GM12878 (cell line): Measurements from ENCODE around the gene TMEM150B. TPM values are rescaled to one million over a fixed set of nuclear protein-coding genes. Genes with fewer than 3 reads are reported as not detected.

Source experiments
- CBFB ChIP-seq: IDR thresholded peaks from 2 replicates; pipeline ENCODE4 v1.6.1; 2016; ENCODE audit warnings: antibody characterized with exemption, low read depth
- CBX3 ChIP-seq: fragments of 200-600 bp; sonication (generic); IDR thresholded peaks from 2 replicates; pipeline ENCODE4 v1.6.1; 2016; ENCODE audit warnings: low read depth, borderline replicate concordance
- ELK1 ChIP-seq: IDR thresholded peaks from 2 replicates; pipeline ENCODE4 v1.6.1; 2012; ENCODE audit warnings: low read depth, low read length, improper control_type of control experiment
- EZH2 ChIP-seq: IDR thresholded peaks from 2 replicates; pipeline ENCODE4 v1.6.1; 2012; ENCODE audit warnings: low read depth, mild to moderate bottlenecking, control low read depth, inconsistent platforms, low read length, borderline replicate concordance; ENCODE audit not compliant: control insufficient read depth
- FOS ChIP-seq: IDR thresholded peaks from 3 replicates; pipeline ENCODE4 v1.6.1; 2011; ENCODE audit warnings: borderline replicate concordance; ENCODE audit not compliant: insufficient read length; ENCODE audit errors: extremely low read depth
- FOXK2 ChIP-seq: fragments of 450-650 bp; IDR thresholded peaks from 2 replicates; pipeline ENCODE4 v1.6.1; 2017; ENCODE audit warnings: mild to moderate bottlenecking, moderate library complexity
- GABPA ChIP-seq: IDR thresholded peaks from 2 replicates; pipeline ENCODE4 v1.6.1; 2014; ENCODE audit warnings: antibody characterized with exemption, low read depth, mild to moderate bottlenecking, inconsistent platforms
- HCFC1 ChIP-seq: fragments of 150-350 bp; IDR thresholded peaks from 2 replicates; pipeline ENCODE4 v1.6.1; 2014; ENCODE audit warnings: low read length
- IRF4 ChIP-seq: IDR thresholded peaks from 2 replicates; pipeline ENCODE4 v1.6.1; 2011; ENCODE audit warnings: low read depth, low read length
- KDM1A ChIP-seq: fragments of 200-600 bp; sonication (generic); IDR thresholded peaks from 2 replicates; pipeline ENCODE4 v1.6.1; 2016; ENCODE audit warnings: borderline replicate concordance
- MAX ChIP-seq: IDR thresholded peaks from 2 replicates; pipeline ENCODE4 v1.6.1; 2012; ENCODE audit warnings: low read depth, low read length, improper control_type of control experiment
- MEF2A ChIP-seq: IDR thresholded peaks from 2 replicates; pipeline ENCODE4 v1.6.1; 2011; ENCODE audit warnings: low read depth, mild to moderate bottlenecking, low read length, moderate library complexity; ENCODE audit not compliant: insufficient read depth
- MTA2 ChIP-seq: fragments of 450-650 bp; IDR thresholded peaks from 2 replicates; pipeline ENCODE4 v1.6.1; 2016; ENCODE audit warnings: low read depth, mild to moderate bottlenecking, moderate library complexity
- MTA3 ChIP-seq: IDR thresholded peaks from 2 replicates; pipeline ENCODE4 v1.6.1; 2012; ENCODE audit warnings: low read length, inconsistent platforms, borderline replicate concordance
- NRF1 ChIP-seq: conservative IDR thresholded peaks from 2 replicates; pipeline ENCODE4 v1.6.1; 2011; ENCODE audit warnings: mild to moderate bottlenecking, low read depth, low read length, improper control_type of control experiment
- POLR2A ChIP-seq: IDR thresholded peaks from 2 replicates; pipeline ENCODE4 v1.6.1; 2011; ENCODE audit warnings: low read depth, mild to moderate bottlenecking, low read length
- RBBP5 ChIP-seq: fragments of 200-600 bp; sonication (generic); conservative IDR thresholded peaks from 2 replicates; pipeline ENCODE4 v1.6.1; 2016
- SMAD5 ChIP-seq: IDR thresholded peaks from 2 replicates; pipeline ENCODE4 v1.6.1; 2016; ENCODE audit warnings: antibody characterized with exemption, low read depth
- SP1 ChIP-seq: IDR thresholded peaks from one replicate; pipeline ENCODE4 v1.6.1; 2011; ENCODE audit warnings: low read depth, low read length
- SRF ChIP-seq, 2 experiments: IDR thresholded peaks; 2 replicates each; pipeline ENCODE4 v1.6.1; 2011; ENCODE audit warnings: low read depth in 2 of 2, low read length in 2 of 2, mild to moderate bottlenecking in 1 of 2, moderate library complexity in 1 of 2
- STAT1 ChIP-seq: fragments of 450-650 bp; conservative IDR thresholded peaks from 2 replicates; pipeline ENCODE4 v1.6.1; 2014; ENCODE audit warnings: antibody characterized with exemption, mild to moderate bottlenecking
- STAT3 ChIP-seq: IDR thresholded peaks from 2 replicates; pipeline ENCODE4 v1.6.1; 2011; ENCODE audit warnings: low read depth, low read length, improper control_type of control experiment
- SUZ12 ChIP-seq: fragments of 200-600 bp; sonication (generic); IDR thresholded peaks from one replicate; pipeline ENCODE4 v1.6.1; 2018; ENCODE audit warnings: antibody characterized with exemption, mild to moderate bottlenecking; ENCODE audit not compliant: unreplicated experiment
- TARDBP ChIP-seq: IDR thresholded peaks from 2 replicates; pipeline ENCODE4 v1.6.1; 2016; ENCODE audit warnings: borderline replicate concordance
- TCF7 ChIP-seq: IDR thresholded peaks from 2 replicates; pipeline ENCODE4 v1.6.1; 2014; ENCODE audit warnings: antibody characterized with exemption, borderline replicate concordance
- WRNIP1 ChIP-seq: IDR thresholded peaks from 2 replicates; pipeline ENCODE4 v1.6.1; 2011; ENCODE audit warnings: low read depth, low read length, improper control_type of control experiment, borderline replicate concordance
- ZNF687 ChIP-seq: fragments of 450-650 bp; IDR thresholded peaks from 2 replicates; pipeline ENCODE4 v1.6.1; 2017; ENCODE audit warnings: mild to moderate bottlenecking, moderate library complexity
- ZZZ3 ChIP-seq: IDR thresholded peaks from 2 replicates; pipeline ENCODE4 v1.6.1; 2011; ENCODE audit warnings: low read depth; ENCODE audit not compliant: control insufficient read depth, insufficient read length
- polyA plus RNA-seq, 11 experiments: library from polyadenylated mRNA; depleted of rRNA in 4 of 11; unstranded in 6 of 11; stranded (reverse) in 5 of 11; fragments of >200 nt; fragmentation: Nextera tagmentation in 4 of 11; fragmentation: Illumina TruSeq in 1 of 11; extraction: Ambion mirVana in 4 of 11; extraction: Trizol in 1 of 11; gene quantifications; 1 replicate in 1 of 11; 2 replicates in 10 of 11; pipeline versions ENCODE4 v1.2.1 to v1.2.3, GENCODE V29; 2011 to 2016; ENCODE audit warnings: inconsistent platforms in 2 of 11, missing spikeins in 2 of 11, low read depth in 1 of 11
- total RNA-seq, 4 experiments: library from RNA; depleted of rRNA in 3 of 4; stranded (reverse); fragments of >200 nt in 3 of 4; fragmentation: Illumina TruSeq in 1 of 4; extraction: Trizol in 1 of 4; gene quantifications; 2 replicates each; pipeline versions ENCODE4 v1.2.1 to v1.2.3, GENCODE V29; 2013 to 2021

Gene TMEM150B
- total and polyA plus RNA-seq, 10 of the 15 experiments (the other 5 are each of a cell fraction or from before 2014, with no cell fraction given): 0.09 to 0.23 (median 0.18) TPM; not detected in 6

GRCh38 chr19:55301459-55302317 lies 23.5 kb downstream of the TMEM150B start (continued):
- no peak for TF ChIP-seq ZNF687
- no peak for TF ChIP-seq TARDBP
- no peak for TF ChIP-seq EZH2
- no peak for TF ChIP-seq SRF (IDR thresholded peaks at IDR 0.05; ENCODE audit: low read depth in 2 of 2, low read length in 2 of 2)
- no peak for TF ChIP-seq IRF4
- TF ChIP-seq SP1: peak; percentile 35
- TF ChIP-seq FOS: no peak
- peak; percentile 37; the same call in 1 of the 2 replicates for TF ChIP-seq POLR2A
- TF ChIP-seq CBX3: no peak
- no peak for TF ChIP-seq GABPA
- TF ChIP-seq WRNIP1: no peak
- TF ChIP-seq NRF1: peak; percentile 78
- no peak for TF ChIP-seq SMAD5
- TF ChIP-seq KDM1A: no peak
- TF ChIP-seq ZZZ3: no peak
- no peak for TF ChIP-seq ELK1
- no peak for TF ChIP-seq STAT3
- no peak for TF ChIP-seq MTA3
- TF ChIP-seq CBFB: no peak
- TF ChIP-seq MTA2: peak; percentile 58
- no peak for TF ChIP-seq SUZ12
- no peak; the same call in 1 of the 2 replicates for TF ChIP-seq HCFC1
- no peak for TF ChIP-seq FOXK2
- no peak for TF ChIP-seq MEF2A
- TF ChIP-seq RBBP5: no peak
- TF ChIP-seq MAX: no peak
- TF ChIP-seq STAT1: no peak
- TF ChIP-seq TCF7: no peak
